ENCODE measurements around the gene INPP4B.

- TF ChIP-seq CTCF (IDR thresholded peaks at IDR 0.05; ENCODE audit: low read depth, low read length) (no peak), POLR2A (IDR thresholded peaks at IDR 0.05; ENCODE audit: extremely low read depth, insufficient read length) (no peak)
Measured at GRCh38 chr4:142040043-142040442, 806.1 kb downstream of the INPP4B start.

Data from NB4 (cell line).